ENCODE results near the gene BPIFB3.

DNA sequence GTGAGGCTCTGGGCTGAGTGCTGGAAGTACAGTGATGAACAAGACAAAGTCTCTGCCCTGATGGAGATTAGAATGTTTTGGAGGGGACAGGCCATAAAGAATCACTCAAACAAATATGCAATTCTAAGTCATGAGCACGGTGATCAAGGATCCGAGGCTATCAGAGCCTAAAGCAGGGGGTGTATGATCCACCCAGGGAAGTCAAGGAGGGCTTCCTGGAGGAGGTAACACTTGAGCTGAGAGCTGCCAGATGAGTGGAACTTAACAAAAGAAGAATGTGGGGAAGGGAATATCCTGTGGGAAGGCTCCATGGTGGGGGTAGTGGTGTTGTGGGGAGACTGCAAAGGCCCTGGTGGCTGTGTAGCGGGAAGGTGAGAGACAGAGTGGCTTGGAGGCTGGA is 38.0 kb downstream of the BPIFB3 start:
- TF ChIP-seq, protein P1, sequence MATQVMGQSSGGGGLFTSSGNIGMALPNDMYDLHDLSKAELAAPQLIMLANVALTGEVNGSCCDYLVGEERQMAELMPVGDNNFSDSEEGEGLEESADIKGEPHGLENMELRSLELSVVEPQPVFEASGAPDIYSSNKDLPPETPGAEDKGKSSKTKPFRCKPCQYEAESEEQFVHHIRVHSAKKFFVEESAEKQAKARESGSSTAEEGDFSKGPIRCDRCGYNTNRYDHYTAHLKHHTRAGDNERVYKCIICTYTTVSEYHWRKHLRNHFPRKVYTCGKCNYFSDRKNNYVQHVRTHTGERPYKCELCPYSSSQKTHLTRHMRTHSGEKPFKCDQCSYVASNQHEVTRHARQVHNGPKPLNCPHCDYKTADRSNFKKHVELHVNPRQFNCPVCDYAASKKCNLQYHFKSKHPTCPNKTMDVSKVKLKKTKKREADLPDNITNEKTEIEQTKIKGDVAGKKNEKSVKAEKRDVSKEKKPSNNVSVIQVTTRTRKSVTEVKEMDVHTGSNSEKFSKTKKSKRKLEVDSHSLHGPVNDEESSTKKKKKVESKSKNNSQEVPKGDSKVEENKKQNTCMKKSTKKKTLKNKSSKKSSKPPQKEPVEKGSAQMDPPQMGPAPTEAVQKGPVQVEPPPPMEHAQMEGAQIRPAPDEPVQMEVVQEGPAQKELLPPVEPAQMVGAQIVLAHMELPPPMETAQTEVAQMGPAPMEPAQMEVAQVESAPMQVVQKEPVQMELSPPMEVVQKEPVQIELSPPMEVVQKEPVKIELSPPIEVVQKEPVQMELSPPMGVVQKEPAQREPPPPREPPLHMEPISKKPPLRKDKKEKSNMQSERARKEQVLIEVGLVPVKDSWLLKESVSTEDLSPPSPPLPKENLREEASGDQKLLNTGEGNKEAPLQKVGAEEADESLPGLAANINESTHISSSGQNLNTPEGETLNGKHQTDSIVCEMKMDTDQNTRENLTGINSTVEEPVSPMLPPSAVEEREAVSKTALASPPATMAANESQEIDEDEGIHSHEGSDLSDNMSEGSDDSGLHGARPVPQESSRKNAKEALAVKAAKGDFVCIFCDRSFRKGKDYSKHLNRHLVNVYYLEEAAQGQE (IDR thresholded peaks at IDR 0.05; ENCODE audit: borderline replicate concordance): no peak
- TF ChIP-seq, protein P1 (CRISPR knock-in tag; IDR thresholded peaks at IDR 0.05; ENCODE audit: low read depth): no peak
- TF ChIP-seq, protein P2, sequence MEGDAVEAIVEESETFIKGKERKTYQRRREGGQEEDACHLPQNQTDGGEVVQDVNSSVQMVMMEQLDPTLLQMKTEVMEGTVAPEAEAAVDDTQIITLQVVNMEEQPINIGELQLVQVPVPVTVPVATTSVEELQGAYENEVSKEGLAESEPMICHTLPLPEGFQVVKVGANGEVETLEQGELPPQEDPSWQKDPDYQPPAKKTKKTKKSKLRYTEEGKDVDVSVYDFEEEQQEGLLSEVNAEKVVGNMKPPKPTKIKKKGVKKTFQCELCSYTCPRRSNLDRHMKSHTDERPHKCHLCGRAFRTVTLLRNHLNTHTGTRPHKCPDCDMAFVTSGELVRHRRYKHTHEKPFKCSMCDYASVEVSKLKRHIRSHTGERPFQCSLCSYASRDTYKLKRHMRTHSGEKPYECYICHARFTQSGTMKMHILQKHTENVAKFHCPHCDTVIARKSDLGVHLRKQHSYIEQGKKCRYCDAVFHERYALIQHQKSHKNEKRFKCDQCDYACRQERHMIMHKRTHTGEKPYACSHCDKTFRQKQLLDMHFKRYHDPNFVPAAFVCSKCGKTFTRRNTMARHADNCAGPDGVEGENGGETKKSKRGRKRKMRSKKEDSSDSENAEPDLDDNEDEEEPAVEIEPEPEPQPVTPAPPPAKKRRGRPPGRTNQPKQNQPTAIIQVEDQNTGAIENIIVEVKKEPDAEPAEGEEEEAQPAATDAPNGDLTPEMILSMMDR (IDR thresholded peaks at IDR 0.05 in 2 of 3, conservative IDR thresholded peaks at IDR 0.05 in 1 of 3; ENCODE audit: insufficient read depth in 2 of 3, low read depth in 1 of 3, low read length in 3 of 3): no peak
- TF ChIP-seq, protein P3, sequence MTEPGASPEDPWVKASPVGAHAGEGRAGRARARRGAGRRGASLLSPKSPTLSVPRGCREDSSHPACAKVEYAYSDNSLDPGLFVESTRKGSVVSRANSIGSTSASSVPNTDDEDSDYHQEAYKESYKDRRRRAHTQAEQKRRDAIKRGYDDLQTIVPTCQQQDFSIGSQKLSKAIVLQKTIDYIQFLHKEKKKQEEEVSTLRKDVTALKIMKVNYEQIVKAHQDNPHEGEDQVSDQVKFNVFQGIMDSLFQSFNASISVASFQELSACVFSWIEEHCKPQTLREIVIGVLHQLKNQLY (CRISPR knock-in tag; conservative IDR thresholded peaks at IDR 0.05): no peak
- TF ChIP-seq GABPB1 (CRISPR knock-in tag; IDR thresholded peaks at IDR 0.05): no peak
- no peak for TF ChIP-seq HCFC1 (IDR thresholded peaks at IDR 0.05; ENCODE audit: low read depth, low read length)
